Measurements from ENCODE around the gene HDAC4. TPM values are rescaled to one million over a fixed set of nuclear protein-coding genes. Genes with fewer than 3 reads are reported as not detected.

HDAC4 gene
- total and polyA plus RNA-seq, 2 of the 4 experiments (the other 2 are of a cell fraction) = 4.1 to 7.2 TPM

DNA sequence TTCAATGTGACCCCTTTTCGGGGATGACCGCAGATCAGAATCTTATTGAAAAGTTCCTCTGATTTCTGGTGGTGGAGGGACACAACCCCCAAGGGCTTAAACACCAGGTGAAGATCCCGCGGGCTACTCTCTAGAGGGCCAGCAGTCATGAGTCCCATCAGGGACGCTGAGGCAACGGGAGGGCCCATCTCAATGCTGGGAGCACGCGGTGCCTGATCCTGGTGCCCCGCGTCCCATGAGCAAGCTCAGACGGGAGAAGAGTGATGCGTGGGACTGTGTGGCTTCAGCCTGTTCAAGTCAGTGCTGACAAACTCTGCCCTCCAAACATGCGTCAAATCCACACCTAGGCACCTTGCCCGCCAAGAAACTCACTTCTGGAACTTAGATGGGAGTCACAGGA, 328.0 kb downstream of the HDAC4 start:
- Histone ChIP-seq H3K9me1 (ENCODE audit: insufficient read depth, low read length) (no peaks in the 10 kb centered on the region), H2AFZ (replicated peaks; ENCODE audit: low read length, poor library complexity) (no peak overlapping the region), H2BK120ac (ENCODE audit: low read depth, low read length) (no peak overlapping the region), H3K27me3 (ENCODE audit: control insufficient read depth, insufficient read depth, low read length) (no peaks in the 10 kb centered on the region), H3K36me3 (ENCODE audit: control insufficient read depth, insufficient read depth, low read length) (peaks cover 56% of the 10 kb centered on the region), H3K4me3 (ENCODE audit: insufficient read depth, low read depth, low read length) (no peak overlapping the region), H3K4me2 (ENCODE audit: low read depth, low read length) (no peak overlapping the region), H3K56ac (ENCODE audit: extremely low read depth, insufficient read depth, low read length) (no peak overlapping the region), H3K9me3 (ENCODE audit: control insufficient read depth, insufficient read depth, low read length) (peaks cover 3% of the 10 kb centered on the region), H2BK5ac (ENCODE audit: low read depth, low read length, poor library complexity, severe bottlenecking) (no peak overlapping the region), H3K4ac (ENCODE audit: low read depth, low read length) (no peak overlapping the region), H3K79me1 (ENCODE audit: low read depth in 1 of 2, low read length in 2 of 2) (no peaks in the 10 kb centered on the region), H3K14ac (replicated peaks; ENCODE audit: low read depth, low read length) (no peak overlapping the region), H3K4me1 (ENCODE audit: control insufficient read depth, insufficient read depth, low read length) (peaks cover 2% of the 10 kb centered on the region; the same call in 1 of the 2 replicates), H2BK20ac (ENCODE audit: low read depth, low read length) (no peak overlapping the region), H3K18ac (ENCODE audit: low read depth, low read length) (no peak overlapping the region), H3K9ac (ENCODE audit: low read depth, low read length) (no peak overlapping the region), H2AK5ac (ENCODE audit: low read depth, low read length) (no peak overlapping the region), H2AK9ac (replicated peaks; ENCODE audit: low read depth, low read length, poor library complexity) (no peak overlapping the region), H3K23ac (ENCODE audit: low read depth, low read length) (no peak overlapping the region), H4K91ac (ENCODE audit: insufficient read depth, low read depth, low read length) (no peak overlapping the region), H3K27ac (ENCODE audit: insufficient read depth, low read length) (no peak overlapping the region), H4K8ac (ENCODE audit: low read depth in 2 of 2, low read length in 2 of 2) (no peak overlapping the region), H4K5ac (ENCODE audit: low read depth, low read length) (no peak overlapping the region), H4K20me1 (ENCODE audit: insufficient read depth, low read length) (peaks cover 6% of the 10 kb centered on the region), H2BK15ac (ENCODE audit: low read depth, low read length) (no peak overlapping the region)
- ATAC-seq (ENCODE audit: low read depth) (no peak), DNase-seq (no peak)
- dilution Hi-C loops (cut with HindIII; ENCODE audit: low sequenced_read_pairs, unreplicated experiment) (no loop called here), intact Hi-C loops (cut with micrococcal nuclease) (no loop called here), in situ Hi-C loops (cut with MboI; ENCODE audit: low sequenced_read_pairs) (no loop called here)
- 97% methylated on average over 9 of the region's 14 CpGs; no CpG with 5 or more reads in 1 of the 2 experiments for WGBS, 2 experiments (ENCODE audit: extremely low coverage in 2 of 2, insufficient read length in 1 of 2)
- ChIA-PET POLR2A (ENCODE audit: unreplicated experiment) (no interaction called here), CTCF (no interaction called here)
- TF ChIP-seq MAFK (IDR thresholded peaks at IDR 0.05; ENCODE audit: low read depth, low read length) (no peak), CHD1 (IDR thresholded peaks at IDR 0.05; ENCODE audit: low read depth, low read length) (no peak), CEBPB (IDR thresholded peaks at IDR 0.05; ENCODE audit: low read depth, low read length) (no peak), USF2 (IDR thresholded peaks at IDR 0.05; ENCODE audit: low read depth, low read length) (no peak), ELK1 (IDR thresholded peaks at IDR 0.05; ENCODE audit: borderline replicate concordance, low read depth, low read length) (no peak), MAZ (IDR thresholded peaks at IDR 0.05; ENCODE audit: borderline replicate concordance, low read depth, low read length) (no peak), MXI1 (IDR thresholded peaks at IDR 0.05; ENCODE audit: borderline replicate concordance, low read depth, low read length) (no peak), BHLHE40 (IDR thresholded peaks at IDR 0.05; ENCODE audit: low read depth, low read length) (no peak), SMC3 (IDR thresholded peaks at IDR 0.05; ENCODE audit: low read depth, low read length) (no peak), NFE2L2 (IDR thresholded peaks at IDR 0.05; ENCODE audit: low read depth, low read length) (no peak), RFX5 (IDR thresholded peaks at IDR 0.05; ENCODE audit: low read depth, low read length) (no peak), FOS (IDR thresholded peaks at IDR 0.05; ENCODE audit: low read depth, low read length) (no peak), POLR2A (IDR thresholded peaks at IDR 0.05; ENCODE audit: low read depth, low read length) (no peak), RCOR1 (IDR thresholded peaks at IDR 0.05; ENCODE audit: insufficient replicate concordance, low read length) (no peak), RAD21 (IDR thresholded peaks at IDR 0.05; ENCODE audit: low read length) (no peak)
- TF ChIP-seq, protein P1, sequence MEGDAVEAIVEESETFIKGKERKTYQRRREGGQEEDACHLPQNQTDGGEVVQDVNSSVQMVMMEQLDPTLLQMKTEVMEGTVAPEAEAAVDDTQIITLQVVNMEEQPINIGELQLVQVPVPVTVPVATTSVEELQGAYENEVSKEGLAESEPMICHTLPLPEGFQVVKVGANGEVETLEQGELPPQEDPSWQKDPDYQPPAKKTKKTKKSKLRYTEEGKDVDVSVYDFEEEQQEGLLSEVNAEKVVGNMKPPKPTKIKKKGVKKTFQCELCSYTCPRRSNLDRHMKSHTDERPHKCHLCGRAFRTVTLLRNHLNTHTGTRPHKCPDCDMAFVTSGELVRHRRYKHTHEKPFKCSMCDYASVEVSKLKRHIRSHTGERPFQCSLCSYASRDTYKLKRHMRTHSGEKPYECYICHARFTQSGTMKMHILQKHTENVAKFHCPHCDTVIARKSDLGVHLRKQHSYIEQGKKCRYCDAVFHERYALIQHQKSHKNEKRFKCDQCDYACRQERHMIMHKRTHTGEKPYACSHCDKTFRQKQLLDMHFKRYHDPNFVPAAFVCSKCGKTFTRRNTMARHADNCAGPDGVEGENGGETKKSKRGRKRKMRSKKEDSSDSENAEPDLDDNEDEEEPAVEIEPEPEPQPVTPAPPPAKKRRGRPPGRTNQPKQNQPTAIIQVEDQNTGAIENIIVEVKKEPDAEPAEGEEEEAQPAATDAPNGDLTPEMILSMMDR (conservative IDR thresholded peaks at IDR 0.05; ENCODE audit: low read depth, low read length) = no peak
- no TSS peak for BruUV-seq (replicated peaks)

Measured in IMR-90 (cell line).